GM18502 (cell line): Measurements from ENCODE around the gene ARL13B.
"Not testable (repeated sequence)": the region's sequence is repeated elsewhere in the genome, so short reads cannot be mapped to it uniquely, and the experiment has no call there.

ENCODE experiments used
- ATAC-seq: cut with Tn5 transposase; IDR thresholded peaks from one replicate; pipeline ENCODE4 v1.9.1; 2021; ENCODE audit warnings: mild to moderate bottlenecking; ENCODE audit not compliant: unreplicated experiment, poor library complexity

Gene ARL13B

GRCh38 chr3:93979850-93980676 lies at the start of gene ARL13B:
Gene ARL13B (plus strand): TSS chr3:93980155. CDS start chr3:93980424, 269 bp downstream.
- peak; percentile 100 for ATAC-seq

GRCh38 chr3:93931597-93932229 lies 48.2 kb upstream of the ARL13B start:
- no peak for ATAC-seq

GRCh38 chr3:93934366-93935046 lies 45.4 kb upstream of the ARL13B start:
- no peak for ATAC-seq

GRCh38 chr3:93936549-93936948 lies 43.4 kb upstream of the ARL13B start:
- ATAC-seq = no peak

- not testable (repeated sequence) for ATAC-seq
Measured at GRCh38 chr3:93937485-93937884, 42.5 kb upstream of the ARL13B start.

- ATAC-seq = not testable (repeated sequence)
Measured at GRCh38 chr3:93949958-93950357, 30.0 kb upstream of the ARL13B start.

GRCh38 chr3:93961026-93961425 lies 18.9 kb upstream of the ARL13B start:
- no peak for ATAC-seq

GRCh38 chr3:93961489-93961888 lies 18.5 kb upstream of the ARL13B start:
- ATAC-seq = no peak

GRCh38 chr3:93962798-93963197 lies 17.2 kb upstream of the ARL13B start:
- ATAC-seq = no peak

- ATAC-seq = not testable (repeated sequence)
Measured at GRCh38 chr3:93965106-93965505, 14.8 kb upstream of the ARL13B start.

- no peak for ATAC-seq
Measured at GRCh38 chr3:93969443-93969842, 10.5 kb upstream of the ARL13B start.

- ATAC-seq = no peak
Measured at GRCh38 chr3:93969997-93970396, 10.0 kb upstream of the ARL13B start.

- peak; percentile 89 for ATAC-seq
Measured at GRCh38 chr3:93973131-93974126, 6.5 kb upstream of the ARL13B start, which contains the start of gene PROS1. Gene PROS1 (minus strand): TSS chr3:93973896. CDS start chr3:93973749, 147 bp downstream.

GRCh38 chr3:93981649-93982048 lies 1.7 kb downstream of the ARL13B start:
- ATAC-seq = no peak

- no peak for ATAC-seq
Measured at GRCh38 chr3:93983408-93983807, 3.5 kb downstream of the ARL13B start.

- no peak for ATAC-seq
Measured at GRCh38 chr3:93984618-93985017, 4.7 kb downstream of the ARL13B start.

- ATAC-seq = no peak
Measured at GRCh38 chr3:93988283-93988682, 8.3 kb downstream of the ARL13B start.

- no peak for ATAC-seq
Measured at GRCh38 chr3:93988764-93989163, 8.8 kb downstream of the ARL13B start.

GRCh38 chr3:93989241-93989640 lies 9.3 kb downstream of the ARL13B start:
- ATAC-seq = no peak

- no peak for ATAC-seq
Measured at GRCh38 chr3:93991631-93992030, 11.7 kb downstream of the ARL13B start.
